PC-3 (cell line): ENCODE results near the gene ACSM3. TPM values are rescaled to one million over a fixed set of nuclear protein-coding genes. Genes with fewer than 3 reads are reported as not detected.
A peak's percentile ranks its signal among the peaks of the same experiment; 100 is the strongest.

Experiments used
- ATAC-seq: fragments of 200-7000 bp; cut with Tn5 transposase; 2 replicates; pipeline ENCODE4 v1.9.1; 2020; ENCODE audit warnings: mild to moderate bottlenecking, moderate library complexity
- BruUV-seq: library from RNA; stranded (reverse); fragments of 400-500 nt; replicated peaks from 2 replicates; lab custom pipeline; 2021; lab: Mats Ljungman, UMichigan
- CTCF ChIA-PET: fragments of 300-600 bp; sonication (Branson Sonifier 250); formaldehyde crosslinking; loops from one replicate; lab custom pipeline; 2022; ENCODE audit warnings: antibody characterized with exemption; lab: Charles Lee
- POLR2A ChIA-PET: fragments of 300-600 bp; sonication (Branson Sonifier 250); formaldehyde crosslinking; loops from one replicate; lab custom pipeline; 2022; ENCODE audit warnings: antibody characterized with exemption; ENCODE audit not compliant: unreplicated experiment; lab: Charles Lee
- DNase-seq: peaks from one replicate; pipeline ENCODE4 v3.0.0-alpha.2; 2015
- H2AFZ ChIP-seq: fragments of 300-600 bp; sonication (generic); 2 replicates; pipeline ENCODE4 v1.6.0; 2016; ENCODE audit warnings: antibody characterized with exemption, low read length
- H3F3A ChIP-seq: fragments of 300-600 bp; sonication (generic); one replicate; pipeline ENCODE4 v1.6.0; 2017; ENCODE audit warnings: antibody characterized with exemption, low read length, control low read depth, mild to moderate bottlenecking; ENCODE audit not compliant: unreplicated experiment
- H3K27ac ChIP-seq: fragments of 300-600 bp; sonication (generic); 2 replicates; pipeline ENCODE4 v1.5.1; 2016; ENCODE audit warnings: mild to moderate bottlenecking, low read length
- H3K27me3 ChIP-seq: fragments of 300-600 bp; sonication (generic); 2 replicates; pipeline ENCODE4 v1.6.1; 2016; ENCODE audit warnings: low read length, mixed read lengths
- H3K36me3 ChIP-seq: fragments of 300-600 bp; sonication (generic); 2 replicates; pipeline ENCODE4 v1.6.1; 2016; ENCODE audit warnings: low read depth, mixed run types, low read length, mixed read lengths
- H3K4me1 ChIP-seq: fragments of 300-600 bp; sonication (generic); 2 replicates; pipeline ENCODE4 v1.5.1; 2016; ENCODE audit warnings: low read length; ENCODE audit not compliant: insufficient read depth
- H3K4me2 ChIP-seq: fragments of 300-600 bp; sonication (generic); 2 replicates; pipeline ENCODE4 v1.6.0; 2016; ENCODE audit warnings: low read length
- H3K4me3 ChIP-seq: fragments of 300-600 bp; sonication (generic); 2 replicates; pipeline ENCODE4 v1.5.1; 2016; ENCODE audit warnings: mild to moderate bottlenecking, low read length, mixed read lengths
- H3K79me2 ChIP-seq: fragments of 300-600 bp; sonication (generic); 2 replicates; pipeline ENCODE4 v1.6.1; 2017; ENCODE audit warnings: low read length, mixed read lengths
- H3K9ac ChIP-seq: fragments of 300-600 bp; sonication (generic); 2 replicates; pipeline ENCODE4 v1.6.0; 2016; ENCODE audit warnings: mild to moderate bottlenecking, low read length
- H3K9me2 ChIP-seq: fragments of 300-600 bp; sonication (generic); replicated peaks from 2 replicates; pipeline ENCODE4 v1.6.1; 2016; ENCODE audit warnings: mixed run types, low read length, mixed read lengths
- H3K9me3 ChIP-seq: fragments of 300-600 bp; sonication (generic); 2 replicates; pipeline ENCODE4 v1.6.1; 2016; ENCODE audit warnings: low read length, mixed read lengths
- H4K20me1 ChIP-seq: fragments of 300-600 bp; sonication (generic); 2 replicates; pipeline ENCODE4 v1.6.1; 2016; ENCODE audit warnings: low read length, mixed read lengths
- CTCF ChIP-seq: fragments of 300-600 bp; sonication (generic); conservative IDR thresholded peaks from 2 replicates; pipeline ENCODE4 v1.5.1; 2017; ENCODE audit warnings: antibody characterized with exemption, low read depth, mild to moderate bottlenecking, low read length
- EZH2 ChIP-seq: fragments of 300-600 bp; sonication (generic); IDR thresholded peaks from one replicate; pipeline ENCODE4 v1.6.1; 2017; ENCODE audit warnings: antibody characterized with exemption, mild to moderate bottlenecking, low read length; ENCODE audit not compliant: unreplicated experiment
- EZH2phosphoT487 ChIP-seq: fragments of 300-600 bp; sonication (generic); IDR thresholded peaks from 2 replicates; pipeline ENCODE4 v1.6.1; 2018; ENCODE audit warnings: mild to moderate bottlenecking, antibody characterized with exemption, low read length, borderline replicate concordance
- intact Hi-C: fragments of 100-400 bp; cut with micrococcal nuclease; formaldehyde crosslinking; loops from 2 replicates; pipeline ENCODE4 v1.9.0; 2023
- total RNA-seq: library from RNA; depleted of rRNA; stranded (reverse); fragments of >200 nt; gene quantifications from 2 replicates; pipeline ENCODE4 v1.2.3, GENCODE V29; 2014

ACSM3 gene
- total RNA-seq, 1 experiment from 2014 or later = 4.0 TPM

- no peak overlapping the region for H3K9ac ChIP-seq
- no peak for TF ChIP-seq CTCF
- TF ChIP-seq EZH2phosphoT487 = no peak
- no peak for TF ChIP-seq EZH2
- peak; percentile 9 for DNase-seq
- no peaks in the 10 kb centered on the region for H3K4me1 ChIP-seq
- H3K4me3 ChIP-seq = no peak overlapping the region
- H2AFZ ChIP-seq = no peak overlapping the region
- H4K20me1 ChIP-seq = no peaks in the 10 kb centered on the region
- ATAC-seq = peak; percentile 92
- no peaks in the 10 kb centered on the region for H3K9me3 ChIP-seq
- 0 out of 2 replicates have a peak overlapping the region, but pooled peaks have one; percentile 18 for H3K27ac ChIP-seq
- H3F3A ChIP-seq = no peaks in the 10 kb centered on the region
- CTCF ChIA-PET = no interaction called here
- H3K27me3 ChIP-seq = no peaks in the 10 kb centered on the region
- no TSS peak for BruUV-seq
- H3K4me2 ChIP-seq = no peak overlapping the region
- intact Hi-C loops = no loop called here
- POLR2A ChIA-PET = interaction anchor here (0.6 kb wide), 1 partner anchor 8 kb away, joined by 4 read pairs; the partner anchor contains the start of genes ERI2 and REXO5
- no peaks in the 10 kb centered on the region for H3K79me2 ChIP-seq
- no peaks in the 10 kb centered on the region for H3K9me2 ChIP-seq
- no peaks in the 10 kb centered on the region for H3K36me3 ChIP-seq
Observed at GRCh38 chr16:20814784-20815183, 51.0 kb downstream of the ACSM3 start.

GRCh38 chr16:20818929-20819585 is 55.2 kb downstream of the ACSM3 start:
- no peaks in the 10 kb centered on the region for H3K79me2 ChIP-seq
- H2AFZ ChIP-seq = no peak overlapping the region
- no peaks in the 10 kb centered on the region for H3K27me3 ChIP-seq
- no peak for DNase-seq
- no peak overlapping the region for H3K4me3 ChIP-seq
- H4K20me1 ChIP-seq = no peaks in the 10 kb centered on the region
- intact Hi-C loops = no loop called here
- TF ChIP-seq EZH2phosphoT487 (no peak), EZH2 (no peak), CTCF (no peak)
- BruUV-seq = no TSS peak
- no peaks in the 10 kb centered on the region for H3K9me2 ChIP-seq
- no peak overlapping the region for H3K4me2 ChIP-seq
- ATAC-seq = no peak
- no peaks in the 10 kb centered on the region for H3K9me3 ChIP-seq
- POLR2A ChIA-PET = interaction anchor here (0.6 kb wide), 1 partner anchor 15 kb away, joined by 3 read pairs; no protein-coding TSS in a partner anchor
- H3K27ac ChIP-seq = no peak overlapping the region
- H3K9ac ChIP-seq = no peak overlapping the region
- no peaks in the 10 kb centered on the region for H3K36me3 ChIP-seq
- no peaks in the 10 kb centered on the region for H3F3A ChIP-seq
- no peaks in the 10 kb centered on the region for H3K4me1 ChIP-seq
- CTCF ChIA-PET = no interaction called here

- Histone ChIP-seq H3K9ac (no peak overlapping the region), H3K79me2 (no peaks in the 10 kb centered on the region), H3K36me3 (peaks cover 9% of the 10 kb centered on the region; the same call in 1 of the 2 replicates), H3K9me2 (no peaks in the 10 kb centered on the region), H2AFZ (no peak overlapping the region), H3K4me2 (no peak overlapping the region), H3K27me3 (no peaks in the 10 kb centered on the region), H3F3A (no peaks in the 10 kb centered on the region), H3K9me3 (no peaks in the 10 kb centered on the region), H3K4me3 (no peak overlapping the region), H3K4me1 (no peaks in the 10 kb centered on the region), H4K20me1 (no peaks in the 10 kb centered on the region), H3K27ac (no peak overlapping the region)
- BruUV-seq = no TSS peak
- TF ChIP-seq EZH2 (no peak), EZH2phosphoT487 (no peak), CTCF (no peak)
- DNase-seq (no peak), ATAC-seq (no peak)
- intact Hi-C loops = no loop called here
- POLR2A ChIA-PET = no interaction called here
- CTCF ChIA-PET = no interaction called here
Observed at GRCh38 chr16:20821682-20822081, 57.9 kb downstream of the ACSM3 start.
